HEK293T (cell line): ENCODE measurements around the gene FHIP1B.

Experiments used
- ARNT ChIP-seq: fragments of 450-650 bp; IDR thresholded peaks from 2 replicates; pipeline ENCODE4 v1.6.1; 2017; ENCODE audit warnings: mild to moderate bottlenecking
- BHLHE40 ChIP-seq: fragments of 450-650 bp; IDR thresholded peaks from 2 replicates; pipeline ENCODE4 v1.6.1; 2016; ENCODE audit warnings: mild to moderate bottlenecking, moderate library complexity, borderline replicate concordance
- CTBP1 ChIP-seq: fragments of 450-650 bp; IDR thresholded peaks from 2 replicates; pipeline ENCODE4 v1.6.1; 2016; ENCODE audit warnings: borderline replicate concordance
- ELF4 ChIP-seq: fragments of 450-650 bp; IDR thresholded peaks from 2 replicates; pipeline ENCODE4 v1.6.1; 2017; ENCODE audit warnings: antibody characterized with exemption
- FOXA1 ChIP-seq: fragments of 450-650 bp; IDR thresholded peaks from 2 replicates; pipeline ENCODE4 v1.6.1; 2016; ENCODE audit warnings: mild to moderate bottlenecking
- FOXK2 ChIP-seq: fragments of 450-650 bp; IDR thresholded peaks from 2 replicates; pipeline ENCODE4 v1.6.1; 2016; ENCODE audit warnings: mild to moderate bottlenecking
- FOXM1 ChIP-seq: fragments of 450-650 bp; IDR thresholded peaks from 2 replicates; pipeline ENCODE4 v1.6.1; 2017; ENCODE audit warnings: mild to moderate bottlenecking, borderline replicate concordance
- HDGF ChIP-seq: fragments of 450-650 bp; IDR thresholded peaks from 2 replicates; pipeline ENCODE4 v1.6.1; 2017; ENCODE audit warnings: antibody characterized with exemption, borderline replicate concordance
- LEF1 ChIP-seq: fragments of 450-650 bp; IDR thresholded peaks from 2 replicates; pipeline ENCODE4 v1.6.1; 2017; ENCODE audit warnings: mild to moderate bottlenecking, borderline replicate concordance
- SP1 ChIP-seq: fragments of 450-650 bp; IDR thresholded peaks from 2 replicates; pipeline ENCODE4 v1.6.1; 2017
- SUZ12 ChIP-seq: fragments of 450-650 bp; IDR thresholded peaks from 2 replicates; pipeline ENCODE4 v1.6.1; 2016; ENCODE audit warnings: mild to moderate bottlenecking
- TARDBP ChIP-seq: fragments of 450-650 bp; IDR thresholded peaks from 2 replicates; pipeline ENCODE4 v1.6.1; 2016
- ZNF384 ChIP-seq: fragments of 450-650 bp; IDR thresholded peaks from 2 replicates; pipeline ENCODE4 v1.6.1; 2016

GRCh38 chr11:6204706-6205105, 29.7 kb downstream of the FHIP1B start:
- TF ChIP-seq SUZ12 (no peak), LEF1 (no peak), BHLHE40 (no peak), FOXM1 (no peak), TARDBP (no peak), ARNT (no peak), FOXK2 (no peak), ELF4 (no peak), CTBP1 (no peak), SP1 (no peak), HDGF (no peak), ZNF384 (no peak), FOXA1 (no peak)
